ENCODE measurements around the gene PMIS2. TPM values are rescaled to one million over a fixed set of nuclear protein-coding genes. Genes with fewer than 3 reads are reported as not detected.

The PMIS2 gene
- total and polyA plus RNA-seq, 8 donors = not detected

- TF ChIP-seq EP300 (IDR thresholded peaks at IDR 0.05) = no peak
- no peak for TF ChIP-seq CTCF (IDR thresholded peaks at IDR 0.05)
- no peak for TF ChIP-seq POLR2AphosphoS5 (IDR thresholded peaks at IDR 0.05)
- TF ChIP-seq POLR2A (IDR thresholded peaks at IDR 0.05) = no peak
- H3K27ac ChIP-seq = no peak overlapping the region
- WGBS, 5 donors = 78 to 85% (median 81%) methylated on average over 9 of the region's 9 CpGs
- intact Hi-C loops (cut with DNase I; ENCODE audit: low total_unique reads) = no loop called here
- peaks cover 12 to 49% (median 32%) of the 10 kb centered on the region in 3 donors for H3K27me3 ChIP-seq
- H3K9me3 ChIP-seq = no peaks in the 10 kb centered on the region
- no peak for DNase-seq
- peaks cover 0 to 5% (median 2%) of the 10 kb centered on the region in 4 donors for H3K36me3 ChIP-seq
- no peak overlapping the region for H3K4me3 ChIP-seq
- peaks cover 8 to 17% (median 12%) of the 10 kb centered on the region in 4 donors for H3K4me1 ChIP-seq
Observed at GRCh38 chr19:35556025-35556590, 29.9 kb upstream of the PMIS2 start.

DNA sequence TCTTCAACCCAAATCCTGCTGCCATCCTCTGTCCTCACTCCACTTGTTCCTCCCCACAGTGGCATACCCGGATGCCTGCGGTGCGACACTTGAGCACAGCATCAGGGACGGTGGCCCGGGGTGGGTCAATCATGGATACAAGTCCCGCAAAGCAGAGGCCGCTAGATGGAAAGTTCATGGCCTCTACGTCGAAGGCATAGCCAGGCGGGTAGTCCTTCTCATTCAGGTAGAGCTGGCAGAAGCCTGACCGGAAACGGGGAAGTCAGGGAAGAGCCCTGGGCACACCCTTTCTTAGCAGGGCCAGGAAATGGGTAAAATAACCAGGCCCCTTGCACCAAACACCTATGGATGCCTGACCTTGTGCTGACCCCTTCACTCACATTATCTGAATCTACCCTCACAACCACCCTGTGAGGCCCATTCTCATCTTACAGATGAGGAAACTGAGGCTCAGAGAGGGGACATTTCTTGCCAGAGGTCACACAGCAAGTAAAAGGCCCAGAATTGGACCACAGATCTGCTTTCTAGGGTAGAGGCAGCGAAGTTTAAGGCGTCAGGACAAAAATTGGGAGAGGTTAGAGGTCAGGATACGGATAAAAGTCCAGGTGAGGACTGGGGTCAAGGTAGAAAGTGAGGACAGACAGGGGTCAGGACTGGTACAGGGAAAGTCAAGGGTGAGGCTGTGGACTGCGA lies 29.0 kb upstream of the PMIS2 start:
- Histone ChIP-seq H3K4me3 (peak overlapping the region in 1 of 4 donors; percentile 39), H3K27me3 (peaks cover 12 to 57% (median 32%) of the 10 kb centered on the region in 3 donors), H3K36me3 (no peaks in the 10 kb centered on the region), H3K9me3 (no peaks in the 10 kb centered on the region), H3K4me1 (peaks cover 8 to 17% (median 12%) of the 10 kb centered on the region in 4 donors), H3K27ac (no peak overlapping the region)
- TF ChIP-seq POLR2A (IDR thresholded peaks at IDR 0.05) (no peak), CTCF (IDR thresholded peaks at IDR 0.05) (no peak), POLR2AphosphoS5 (IDR thresholded peaks at IDR 0.05) (no peak), EP300 (IDR thresholded peaks at IDR 0.05) (no peak)
- 76 to 85% (median 84%) methylated on average over 16 of the region's 16 CpGs for WGBS, 5 donors
- DNase-seq = peak in 1 of 2 donors; percentile 2
- intact Hi-C loops (cut with DNase I; ENCODE audit: low total_unique reads) = no loop called here

- 5 to 7% (median 6%) methylated on average over 44 to 60 of the region's 60 CpGs for WGBS, 5 donors
- DNase-seq = peak; percentile 73 to 85
- TF ChIP-seq POLR2AphosphoS5 (IDR thresholded peaks at IDR 0.05) (no peak), CTCF (IDR thresholded peaks at IDR 0.05) (no peak), EP300 (IDR thresholded peaks at IDR 0.05) (no peak), POLR2A (IDR thresholded peaks at IDR 0.05) (no peak)
- Histone ChIP-seq H3K4me3 (peak overlapping the region; percentile 32 to 47 (median 40)), H3K27me3 (peaks cover 12 to 65% (median 38%) of the 10 kb centered on the region in 3 donors), H3K4me1 (peaks cover 8 to 17% (median 12%) of the 10 kb centered on the region in 4 donors), H3K36me3 (no peaks in the 10 kb centered on the region), H3K9me3 (no peaks in the 10 kb centered on the region), H3K27ac (no peak overlapping the region)
- intact Hi-C loops (cut with DNase I; ENCODE audit: low total_unique reads) = no loop called here
Observed at GRCh38 chr19:35557539-35558399, 28.2 kb upstream of the PMIS2 start.
